Esophagus muscularis mucosa (tissue), 4 donors: ENCODE measurements around the gene NDC1.

Experiments used
- CTCF ChIP-seq, 3 experiments: fragments of 200-600 bp in 2 of 3; fragments of 450-650 bp in 1 of 3; sonication (generic) in 2 of 3; IDR thresholded peaks; one replicate each; pipeline ENCODE4 v1.5.1; 2017 to 2019; ENCODE audit warnings: antibody characterized with exemption in 3 of 3, mild to moderate bottlenecking in 2 of 3, moderate library complexity in 1 of 3
- EP300 ChIP-seq: sonication (generic); formaldehyde crosslinking; IDR thresholded peaks from one replicate; pipeline ENCODE4 v1.6.1; 2017; ENCODE audit warnings: antibody characterized with exemption
- POLR2A ChIP-seq: fragments of 450-650 bp; IDR thresholded peaks from one replicate; pipeline ENCODE4 v1.6.1; 2017; ENCODE audit warnings: antibody characterized with exemption, moderate library complexity, mild to moderate bottlenecking, low read depth
- POLR2AphosphoS5 ChIP-seq, 2 donors: sonication (generic); formaldehyde crosslinking; IDR thresholded peaks; one replicate each; pipeline ENCODE4 v1.6.1; 2017; ENCODE audit warnings: antibody characterized with exemption in 2 of 2

GRCh38 chr1:53838654-53838974, 518 bp upstream of the NDC1 start:
- no peak for TF ChIP-seq CTCF (IDR thresholded peaks at IDR 0.05)
- TF ChIP-seq POLR2A = no peak
- TF ChIP-seq POLR2AphosphoS5 (IDR thresholded peaks at IDR 0.05) = no peak
- TF ChIP-seq EP300 = no peak
